ENCODE results near the gene CACNA1H. TPM values are rescaled to one million over a fixed set of nuclear protein-coding genes. Genes with fewer than 3 reads are reported as not detected.

CACNA1H gene
- total RNA-seq, 1 donor from 2014 or later = 26.1 TPM

- Histone ChIP-seq H3K9ac (ENCODE audit: low read depth in 1 of 3, low read length in 3 of 3) (no peak overlapping the region), H3K27me3 (ENCODE audit: control insufficient read depth in 3 of 3, insufficient read depth in 3 of 3, low read length in 3 of 3) (peaks cover 45 to 66% (median 45%) of the 10 kb centered on the region in 3 donors), H3K9me3 (ENCODE audit: control insufficient read depth in 3 of 3, low read length in 3 of 3) (peaks cover 0 to 3% (median 0%) of the 10 kb centered on the region in 3 donors)
Measured at GRCh38 chr16:1149101-1149636, 3.7 kb upstream of the CACNA1H start.

GRCh38 chr16:1150511-1150982 is 2.4 kb upstream of the CACNA1H start:
- no peak overlapping the region for H3K4me3 ChIP-seq (ENCODE audit: low read length in 3 of 3)
- no peak overlapping the region for H3K27ac ChIP-seq (ENCODE audit: low read depth, low read length)
- H3K9ac ChIP-seq (ENCODE audit: low read depth in 1 of 3, low read length in 3 of 3) = no peak overlapping the region
- peaks cover 0 to 3% (median 0%) of the 10 kb centered on the region in 3 donors for H3K9me3 ChIP-seq (ENCODE audit: control insufficient read depth in 3 of 3, low read length in 3 of 3)
- H3K36me3 ChIP-seq (ENCODE audit: control insufficient read depth in 3 of 3, insufficient read depth in 3 of 3, low read length in 3 of 3) = no peaks in the 10 kb centered on the region
- no peaks in the 10 kb centered on the region for H3K4me1 ChIP-seq (ENCODE audit: control insufficient read depth in 3 of 3, insufficient read depth in 3 of 3, low read length in 3 of 3)
- H3K27me3 ChIP-seq (ENCODE audit: control insufficient read depth in 3 of 3, insufficient read depth in 3 of 3, low read length in 3 of 3) = peaks cover 49 to 67% (median 50%) of the 10 kb centered on the region in 3 donors

More at GRCh38 chr16:1149101-1149636, 3.7 kb upstream of the CACNA1H start:
- Histone ChIP-seq H3K27ac (ENCODE audit: low read depth, low read length) (no peak overlapping the region), H3K4me1 (ENCODE audit: control insufficient read depth in 3 of 3, insufficient read depth in 3 of 3, low read length in 3 of 3) (no peaks in the 10 kb centered on the region), H3K4me3 (ENCODE audit: low read length in 3 of 3) (no peak overlapping the region), H3K36me3 (ENCODE audit: control insufficient read depth in 3 of 3, insufficient read depth in 3 of 3, low read length in 3 of 3) (no peaks in the 10 kb centered on the region)

- Histone ChIP-seq H3K4me1 (ENCODE audit: control insufficient read depth in 3 of 3, insufficient read depth in 3 of 3, low read length in 3 of 3) (no peaks in the 10 kb centered on the region), H3K9ac (ENCODE audit: low read depth in 1 of 3, low read length in 3 of 3) (no peak overlapping the region), H3K9me3 (ENCODE audit: control insufficient read depth in 3 of 3, low read length in 3 of 3) (peaks cover 0 to 3% (median 0%) of the 10 kb centered on the region in 3 donors), H3K27ac (ENCODE audit: low read depth, low read length) (no peak overlapping the region), H3K27me3 (ENCODE audit: control insufficient read depth in 3 of 3, insufficient read depth in 3 of 3, low read length in 3 of 3) (peaks cover 59 to 68% (median 60%) of the 10 kb centered on the region in 3 donors), H3K4me3 (ENCODE audit: low read length in 3 of 3) (no peak overlapping the region), H3K36me3 (ENCODE audit: control insufficient read depth in 3 of 3, insufficient read depth in 3 of 3, low read length in 3 of 3) (no peaks in the 10 kb centered on the region)
Measured at GRCh38 chr16:1151424-1152122, 1.3 kb upstream of the CACNA1H start.

GRCh38 chr16:1152123-1152638 is 725 bp upstream of the CACNA1H start:
- peaks cover 64 to 69% (median 65%) of the 10 kb centered on the region in 3 donors for H3K27me3 ChIP-seq (ENCODE audit: control insufficient read depth in 3 of 3, insufficient read depth in 3 of 3, low read length in 3 of 3)
- H3K4me3 ChIP-seq (ENCODE audit: low read length in 3 of 3) = no peak overlapping the region
- no peak overlapping the region for H3K9ac ChIP-seq (ENCODE audit: low read depth in 1 of 3, low read length in 3 of 3)
- no peaks in the 10 kb centered on the region for H3K9me3 ChIP-seq (ENCODE audit: control insufficient read depth in 3 of 3, low read length in 3 of 3)
- H3K36me3 ChIP-seq (ENCODE audit: control insufficient read depth in 3 of 3, insufficient read depth in 3 of 3, low read length in 3 of 3) = no peaks in the 10 kb centered on the region
- no peaks in the 10 kb centered on the region for H3K4me1 ChIP-seq (ENCODE audit: control insufficient read depth in 3 of 3, insufficient read depth in 3 of 3, low read length in 3 of 3)
- H3K27ac ChIP-seq (ENCODE audit: low read depth, low read length) = no peak overlapping the region

- no peaks in the 10 kb centered on the region for H3K4me1 ChIP-seq (ENCODE audit: control insufficient read depth in 3 of 3, insufficient read depth in 3 of 3, low read length in 3 of 3)
Measured at GRCh38 chr16:1153480-1154160, 714 bp downstream of the CACNA1H start.

GRCh38 chr16:1154291-1154886 is 1.5 kb downstream of the CACNA1H start:
- Histone ChIP-seq H3K4me1 (ENCODE audit: control insufficient read depth in 3 of 3, insufficient read depth in 3 of 3, low read length in 3 of 3) (peaks cover 3 to 5% (median 5%) of the 10 kb centered on the region in 3 donors), H3K36me3 (ENCODE audit: control insufficient read depth in 3 of 3, insufficient read depth in 3 of 3, low read length in 3 of 3) (no peaks in the 10 kb centered on the region), H3K9me3 (ENCODE audit: control insufficient read depth in 3 of 3, low read length in 3 of 3) (no peaks in the 10 kb centered on the region), H3K4me3 (ENCODE audit: low read length in 3 of 3) (no peak overlapping the region), H3K27ac (ENCODE audit: low read depth, low read length) (peak overlapping the region; percentile 30), H3K27me3 (ENCODE audit: control insufficient read depth in 3 of 3, insufficient read depth in 3 of 3, low read length in 3 of 3) (peaks cover 70 to 80% (median 79%) of the 10 kb centered on the region in 3 donors), H3K9ac (ENCODE audit: low read depth in 1 of 3, low read length in 3 of 3) (peak overlapping the region in 2 of 3 donors; percentile 2 to 33)

More at GRCh38 chr16:1153480-1154160, 714 bp downstream of the CACNA1H start:
- Histone ChIP-seq H3K9me3 (ENCODE audit: control insufficient read depth in 3 of 3, low read length in 3 of 3) (no peaks in the 10 kb centered on the region), H3K27me3 (ENCODE audit: control insufficient read depth in 3 of 3, insufficient read depth in 3 of 3, low read length in 3 of 3) (peaks cover 69 to 77% (median 77%) of the 10 kb centered on the region in 3 donors), H3K36me3 (ENCODE audit: control insufficient read depth in 3 of 3, insufficient read depth in 3 of 3, low read length in 3 of 3) (no peaks in the 10 kb centered on the region), H3K4me3 (ENCODE audit: low read length in 3 of 3) (peak overlapping the region in 1 of 3 donors; percentile 41), H3K9ac (ENCODE audit: low read depth in 1 of 3, low read length in 3 of 3) (no peak overlapping the region), H3K27ac (ENCODE audit: low read depth, low read length) (no peak overlapping the region)

- Histone ChIP-seq H3K4me1 (ENCODE audit: control insufficient read depth in 3 of 3, insufficient read depth in 3 of 3, low read length in 3 of 3) (peaks cover 5 to 10% (median 9%) of the 10 kb centered on the region in 3 donors), H3K27ac (ENCODE audit: low read depth, low read length) (peak overlapping the region; percentile 30), H3K9ac (ENCODE audit: low read depth in 1 of 3, low read length in 3 of 3) (peak overlapping the region in 1 of 3 donors; percentile 40), H3K36me3 (ENCODE audit: control insufficient read depth in 3 of 3, insufficient read depth in 3 of 3, low read length in 3 of 3) (no peaks in the 10 kb centered on the region), H3K27me3 (ENCODE audit: control insufficient read depth in 3 of 3, insufficient read depth in 3 of 3, low read length in 3 of 3) (peaks cover 70 to 80% (median 77%) of the 10 kb centered on the region in 3 donors), H3K9me3 (ENCODE audit: control insufficient read depth in 3 of 3, low read length in 3 of 3) (no peaks in the 10 kb centered on the region), H3K4me3 (ENCODE audit: low read length in 3 of 3) (no peak overlapping the region)
Measured at GRCh38 chr16:1154887-1155331, 2.0 kb downstream of the CACNA1H start.

GRCh38 chr16:1155353-1156054 is 2.6 kb downstream of the CACNA1H start:
- no peaks in the 10 kb centered on the region for H3K36me3 ChIP-seq (ENCODE audit: control insufficient read depth in 3 of 3, insufficient read depth in 3 of 3, low read length in 3 of 3)
- H3K27me3 ChIP-seq (ENCODE audit: control insufficient read depth in 3 of 3, insufficient read depth in 3 of 3, low read length in 3 of 3) = peaks cover 71 to 80% (median 72%) of the 10 kb centered on the region in 3 donors
- peaks cover 10 to 16% (median 15%) of the 10 kb centered on the region in 3 donors for H3K4me1 ChIP-seq (ENCODE audit: control insufficient read depth in 3 of 3, insufficient read depth in 3 of 3, low read length in 3 of 3)
- no peaks in the 10 kb centered on the region for H3K9me3 ChIP-seq (ENCODE audit: control insufficient read depth in 3 of 3, low read length in 3 of 3)
- H3K4me3 ChIP-seq (ENCODE audit: low read length in 3 of 3) = peak overlapping the region in 1 of 3 donors; percentile 6
- no peak overlapping the region for H3K27ac ChIP-seq (ENCODE audit: low read depth, low read length)
- peak overlapping the region in 1 of 3 donors; percentile 40 for H3K9ac ChIP-seq (ENCODE audit: low read depth in 1 of 3, low read length in 3 of 3)

All from skeletal muscle tissue (tissue), 4 donors.